Measurements from ENCODE around the gene KDM6B.

KDM6B gene

DNA sequence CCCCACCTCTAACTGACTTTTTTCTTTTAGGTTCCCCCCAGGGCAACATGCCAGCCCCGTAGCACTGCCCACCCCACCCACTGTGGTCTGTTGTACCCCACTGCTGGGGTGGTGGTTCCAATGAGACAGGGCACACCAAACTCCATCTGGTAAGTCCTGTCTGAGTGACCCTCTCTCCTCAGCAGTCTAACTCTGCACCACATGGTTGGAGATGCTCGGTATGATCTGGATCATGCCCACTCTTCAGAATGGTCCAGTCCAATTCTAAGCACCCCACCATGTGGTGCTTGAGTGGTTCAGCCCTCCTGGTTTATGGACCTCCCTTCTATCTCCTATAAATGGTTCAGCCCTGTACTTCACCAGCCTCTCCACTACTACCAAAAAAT lies 5.9 kb downstream of the KDM6B start:
- H4K20me1 ChIP-seq (ENCODE audit: insufficient read depth, low read length), result no peaks in the 10 kb centered on the region
- no peaks in the 10 kb centered on the region for H3K9me2 ChIP-seq (replicated peaks; ENCODE audit: insufficient read depth, low read length)
- H3K79me2 ChIP-seq (ENCODE audit: low read length), result 0 out of 2 replicates have a peak, but pooled peaks cover 3% of the 10 kb centered on the region
- peaks cover 32% of the 10 kb centered on the region for H3K4me1 ChIP-seq (ENCODE audit: low read length)
- no peaks in the 10 kb centered on the region for H3K36me3 ChIP-seq (replicated peaks; ENCODE audit: insufficient read depth, low read length)
- H2AFZ ChIP-seq (ENCODE audit: low read length), result no peak overlapping the region
- H3K9me3 ChIP-seq (replicated peaks; ENCODE audit: insufficient read depth, low read length), result no peaks in the 10 kb centered on the region
- DNase-seq, result no peak
- no peak overlapping the region for H3K9ac ChIP-seq (ENCODE audit: low read length)
- no peak overlapping the region for H3K27ac ChIP-seq (ENCODE audit: low read length)
- no peak overlapping the region for H3K4me3 ChIP-seq (ENCODE audit: low read length)
- peaks cover 57% of the 10 kb centered on the region for H3F3A ChIP-seq (ENCODE audit: insufficient read depth, low read length)
- no peaks in the 10 kb centered on the region for H3K27me3 ChIP-seq (replicated peaks; ENCODE audit: insufficient read depth, low read length)
- TF ChIP-seq EZH2 (optimal IDR thresholded peaks at IDR 0.05; ENCODE audit: low read depth, low read length) (no peak), EZH2phosphoT487 (IDR thresholded peaks at IDR 0.05; ENCODE audit: low read length) (no peak)
- TF ChIP-seq, protein P1, sequence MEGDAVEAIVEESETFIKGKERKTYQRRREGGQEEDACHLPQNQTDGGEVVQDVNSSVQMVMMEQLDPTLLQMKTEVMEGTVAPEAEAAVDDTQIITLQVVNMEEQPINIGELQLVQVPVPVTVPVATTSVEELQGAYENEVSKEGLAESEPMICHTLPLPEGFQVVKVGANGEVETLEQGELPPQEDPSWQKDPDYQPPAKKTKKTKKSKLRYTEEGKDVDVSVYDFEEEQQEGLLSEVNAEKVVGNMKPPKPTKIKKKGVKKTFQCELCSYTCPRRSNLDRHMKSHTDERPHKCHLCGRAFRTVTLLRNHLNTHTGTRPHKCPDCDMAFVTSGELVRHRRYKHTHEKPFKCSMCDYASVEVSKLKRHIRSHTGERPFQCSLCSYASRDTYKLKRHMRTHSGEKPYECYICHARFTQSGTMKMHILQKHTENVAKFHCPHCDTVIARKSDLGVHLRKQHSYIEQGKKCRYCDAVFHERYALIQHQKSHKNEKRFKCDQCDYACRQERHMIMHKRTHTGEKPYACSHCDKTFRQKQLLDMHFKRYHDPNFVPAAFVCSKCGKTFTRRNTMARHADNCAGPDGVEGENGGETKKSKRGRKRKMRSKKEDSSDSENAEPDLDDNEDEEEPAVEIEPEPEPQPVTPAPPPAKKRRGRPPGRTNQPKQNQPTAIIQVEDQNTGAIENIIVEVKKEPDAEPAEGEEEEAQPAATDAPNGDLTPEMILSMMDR (IDR thresholded peaks at IDR 0.05; ENCODE audit: low read length), result no peak
- H3K4me2 ChIP-seq (ENCODE audit: low read depth, low read length), result no peak overlapping the region

DNA sequence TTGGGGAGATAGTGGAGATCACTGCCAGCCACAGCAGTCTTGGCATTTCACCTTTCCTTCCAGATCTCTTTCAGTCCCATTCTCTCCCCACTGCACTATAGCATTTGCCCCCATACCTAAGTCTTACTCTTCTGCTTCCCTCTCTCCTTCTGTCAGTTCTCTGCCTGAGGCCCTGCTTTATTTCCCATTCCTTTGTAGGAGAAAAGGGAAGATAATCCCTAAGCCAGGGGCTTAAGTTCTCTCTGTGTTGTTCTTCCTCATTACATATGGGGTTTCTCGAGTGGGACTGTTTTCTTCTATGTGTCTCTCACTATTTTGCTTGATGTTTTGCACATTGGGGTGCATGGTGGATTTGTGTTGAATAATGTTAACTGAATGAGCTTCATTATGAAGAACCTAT lies 6.4 kb downstream of the KDM6B start:
- TF ChIP-seq EZH2phosphoT487 (IDR thresholded peaks at IDR 0.05; ENCODE audit: low read length), result no peak
- TF ChIP-seq, protein P1 (IDR thresholded peaks at IDR 0.05; ENCODE audit: low read length), result no peak
- no peak for TF ChIP-seq EZH2 (optimal IDR thresholded peaks at IDR 0.05; ENCODE audit: low read depth, low read length)
- no peaks in the 10 kb centered on the region for H3K9me3 ChIP-seq (replicated peaks; ENCODE audit: insufficient read depth, low read length)
- H3K79me2 ChIP-seq (ENCODE audit: low read length), result 0 out of 2 replicates have a peak, but pooled peaks cover 7% of the 10 kb centered on the region
- no peaks in the 10 kb centered on the region for H4K20me1 ChIP-seq (ENCODE audit: insufficient read depth, low read length)
- H3K27ac ChIP-seq (ENCODE audit: low read length), result no peak overlapping the region
- H3K4me2 ChIP-seq (ENCODE audit: low read depth, low read length), result no peak overlapping the region
- H2AFZ ChIP-seq (ENCODE audit: low read length), result no peak overlapping the region
- no peak overlapping the region for H3K9ac ChIP-seq (ENCODE audit: low read length)
- DNase-seq, result no peak
- no peaks in the 10 kb centered on the region for H3K9me2 ChIP-seq (replicated peaks; ENCODE audit: insufficient read depth, low read length)
- H3F3A ChIP-seq (ENCODE audit: insufficient read depth, low read length), result peaks cover 53% of the 10 kb centered on the region
- H3K27me3 ChIP-seq (replicated peaks; ENCODE audit: insufficient read depth, low read length), result no peaks in the 10 kb centered on the region
- H3K36me3 ChIP-seq (replicated peaks; ENCODE audit: insufficient read depth, low read length), result no peaks in the 10 kb centered on the region
- H3K4me3 ChIP-seq (ENCODE audit: low read length), result no peak overlapping the region
- H3K4me1 ChIP-seq (ENCODE audit: low read length), result peaks cover 36% of the 10 kb centered on the region

DNA sequence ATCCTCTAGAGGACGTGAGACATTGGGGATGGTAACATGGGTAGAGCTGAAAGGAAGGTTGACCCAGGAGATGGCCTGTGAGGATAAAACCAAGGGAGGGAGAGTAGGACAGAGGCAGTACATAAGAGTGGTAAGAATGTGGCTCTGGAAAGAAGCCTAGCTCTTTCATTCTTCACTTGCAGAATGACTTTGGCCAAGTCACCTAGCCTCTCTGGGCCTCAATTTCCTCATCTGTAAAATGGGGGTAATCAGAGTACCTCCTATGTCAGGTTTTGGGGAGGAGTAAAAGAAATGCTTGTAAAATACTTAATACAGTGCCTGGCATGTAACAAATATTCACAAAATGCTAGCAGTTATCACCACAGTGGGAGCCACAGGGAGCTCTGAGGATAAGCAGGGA lies 6.9 kb downstream of the KDM6B start:
- Histone ChIP-seq H3K9me2 (replicated peaks; ENCODE audit: insufficient read depth, low read length) (no peaks in the 10 kb centered on the region), H3K4me1 (ENCODE audit: low read length) (peaks cover 36% of the 10 kb centered on the region), H3K9ac (ENCODE audit: low read length) (peak overlapping the region; percentile 98; the same call in 1 of the 2 replicates), H3K4me3 (ENCODE audit: low read length) (peak overlapping the region; percentile 94), H3K9me3 (replicated peaks; ENCODE audit: insufficient read depth, low read length) (no peaks in the 10 kb centered on the region), H3K36me3 (replicated peaks; ENCODE audit: insufficient read depth, low read length) (no peaks in the 10 kb centered on the region), H2AFZ (ENCODE audit: low read length) (no peak overlapping the region), H3F3A (ENCODE audit: insufficient read depth, low read length) (peaks cover 50% of the 10 kb centered on the region), H4K20me1 (ENCODE audit: insufficient read depth, low read length) (no peaks in the 10 kb centered on the region), H3K4me2 (ENCODE audit: low read depth, low read length) (peak overlapping the region; percentile 100; the same call in 1 of the 2 replicates), H3K27ac (ENCODE audit: low read length) (no peak overlapping the region), H3K79me2 (ENCODE audit: low read length) (0 out of 2 replicates have a peak, but pooled peaks cover 7% of the 10 kb centered on the region), H3K27me3 (replicated peaks; ENCODE audit: insufficient read depth, low read length) (no peaks in the 10 kb centered on the region)
- no peak for DNase-seq
- TF ChIP-seq EZH2 (optimal IDR thresholded peaks at IDR 0.05; ENCODE audit: low read depth, low read length), result no peak

DNA sequence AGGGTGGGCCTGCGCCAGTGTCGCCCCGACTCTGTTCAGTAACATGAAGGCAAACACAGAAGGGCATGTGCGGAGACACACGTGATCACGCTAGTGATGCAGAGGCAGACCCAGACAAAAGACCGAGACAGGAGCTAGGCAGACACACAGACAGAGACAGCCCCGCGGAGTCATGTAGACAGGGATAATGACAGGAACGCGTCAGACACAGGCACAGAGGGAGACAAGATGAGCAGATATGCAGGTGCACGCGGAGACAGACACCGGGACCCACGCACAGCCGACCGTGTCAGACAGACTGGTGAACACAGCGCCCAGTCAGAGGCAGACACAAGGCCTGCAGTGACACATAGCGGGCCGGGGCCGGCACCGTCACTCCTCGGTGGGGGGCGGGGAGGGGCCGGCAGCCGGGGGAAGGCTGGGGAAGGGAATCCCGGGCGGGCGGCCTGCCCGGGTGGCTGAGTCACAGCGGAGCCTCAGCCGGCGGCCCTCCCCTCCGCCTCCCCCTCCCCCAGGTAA lies 7.4 kb downstream of the KDM6B start:
- peak overlapping the region; percentile 93 for H2AFZ ChIP-seq (ENCODE audit: low read length)
- no peaks in the 10 kb centered on the region for H4K20me1 ChIP-seq (ENCODE audit: insufficient read depth, low read length)
- no peaks in the 10 kb centered on the region for H3K27me3 ChIP-seq (replicated peaks; ENCODE audit: insufficient read depth, low read length)
- H3K36me3 ChIP-seq (replicated peaks; ENCODE audit: insufficient read depth, low read length), result no peaks in the 10 kb centered on the region
- H3K4me3 ChIP-seq (ENCODE audit: low read length), result peak overlapping the region; percentile 94
- no peak for TF ChIP-seq EZH2 (optimal IDR thresholded peaks at IDR 0.05; ENCODE audit: low read depth, low read length)
- TF ChIP-seq, protein P1 (IDR thresholded peaks at IDR 0.05; ENCODE audit: low read length), result peak; percentile 21
- no peaks in the 10 kb centered on the region for H3K9me3 ChIP-seq (replicated peaks; ENCODE audit: insufficient read depth, low read length)
- H3K27ac ChIP-seq (ENCODE audit: low read length), result peak overlapping the region; percentile 93
- peaks cover 44% of the 10 kb centered on the region for H3F3A ChIP-seq (ENCODE audit: insufficient read depth, low read length)
- peak overlapping the region; percentile 98 for H3K9ac ChIP-seq (ENCODE audit: low read length)
- peak; percentile 59 for DNase-seq
- no peaks in the 10 kb centered on the region for H3K9me2 ChIP-seq (replicated peaks; ENCODE audit: insufficient read depth, low read length)
- peak overlapping the region; percentile 100 for H3K4me2 ChIP-seq (ENCODE audit: low read depth, low read length)
- H3K79me2 ChIP-seq (ENCODE audit: low read length), result 0 out of 2 replicates have a peak, but pooled peaks cover 7% of the 10 kb centered on the region
- peaks cover 32% of the 10 kb centered on the region for H3K4me1 ChIP-seq (ENCODE audit: low read length)

Data from MM.1S (cell line).